LHCN-M2 (cell line): ENCODE data around the gene DPEP1. TPM values are rescaled to one million over a fixed set of nuclear protein-coding genes. Genes with fewer than 3 reads are reported as not detected.
"Not testable (repeated sequence)": the region's sequence is repeated elsewhere in the genome, so short reads cannot be mapped to it uniquely, and the experiment has no call there.

Source experiments
- DNase-seq: peaks from one replicate; pipeline ENCODE4 v3.0.0-alpha.2; 2012; ENCODE audit warnings: low read depth
- total RNA-seq: library from RNA; depleted of rRNA; stranded (reverse); fragments of >200 nt; gene quantifications from 2 replicates; pipeline ENCODE4 v1.2.3, GENCODE V29; 2014

DPEP1 gene
- total RNA-seq, 1 experiment from 2014 or later: 0.46 TPM

DNA sequence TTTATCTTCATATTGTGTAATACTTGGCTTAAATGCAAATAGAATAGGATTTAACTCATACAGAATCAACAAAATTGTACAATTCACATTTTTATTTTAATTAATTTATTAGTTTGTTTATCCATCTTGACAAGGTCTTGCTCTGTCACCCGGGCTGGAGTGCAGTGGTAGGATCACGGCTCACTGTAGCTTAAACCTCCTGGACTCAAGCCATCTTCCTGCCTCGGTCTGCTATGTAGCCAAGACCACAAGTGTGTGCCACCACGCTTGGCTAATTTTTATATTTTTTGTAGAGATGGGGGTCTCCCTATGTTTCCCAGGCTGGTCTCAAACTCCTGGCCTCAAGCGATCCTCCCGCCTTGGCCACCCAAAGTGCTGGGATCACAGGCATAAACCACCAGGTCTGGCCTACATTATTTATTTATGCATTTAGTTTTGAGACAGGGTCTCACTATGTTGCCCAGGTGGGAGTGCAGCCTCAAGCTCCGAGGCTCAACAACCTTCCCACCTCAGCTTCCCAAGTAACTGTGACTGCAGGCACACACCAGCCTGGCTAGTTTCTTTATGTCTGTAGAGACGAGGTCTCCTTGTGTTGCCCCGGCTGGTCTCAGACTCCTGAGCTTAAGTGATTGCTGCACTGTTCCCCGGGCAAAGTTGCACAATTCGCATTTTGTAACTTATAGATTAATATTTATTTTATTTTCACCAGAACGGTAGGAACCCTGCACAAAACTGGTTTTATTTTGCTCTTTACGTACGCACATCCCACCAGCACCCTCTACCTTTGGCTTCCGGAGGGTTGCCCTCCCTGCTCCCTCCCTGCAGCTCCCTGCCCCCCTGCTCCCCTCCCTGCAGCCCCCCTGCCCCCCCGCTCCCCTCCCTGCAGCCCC lies 4.9 kb downstream of the DPEP1 start:
- DNase-seq: no peak

GRCh38 chr16:89619840-89620239 lies 6.4 kb downstream of the DPEP1 start:
- no peak for DNase-seq

DNA sequence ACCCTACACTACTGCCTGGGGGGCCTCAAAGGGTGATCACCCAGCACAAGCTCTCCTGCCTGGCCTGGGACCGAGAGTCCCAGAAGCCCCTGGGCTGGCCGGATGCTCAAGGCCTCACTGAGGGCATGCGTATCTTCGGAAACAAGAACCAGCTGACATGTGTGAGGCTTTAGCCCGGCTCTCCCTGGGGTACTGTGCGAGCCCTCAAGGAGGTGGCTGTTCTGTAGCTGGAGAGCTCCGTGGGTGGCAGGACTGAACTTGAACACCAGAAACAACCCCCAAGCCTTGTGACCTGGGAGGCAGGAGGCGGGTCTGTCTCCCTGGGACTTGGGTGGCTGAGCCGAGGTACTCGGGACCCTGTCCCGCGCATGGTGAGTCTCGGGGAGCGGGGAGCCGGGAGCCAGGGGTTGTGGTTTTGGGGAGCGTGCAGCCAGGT lies 7.0 kb downstream of the DPEP1 start:
- DNase-seq: no peak

- DNase-seq: no peak
Observed at GRCh38 chr16:89621136-89621697, 7.8 kb downstream of the DPEP1 start.

GRCh38 chr16:89621698-89622409 lies 8.4 kb downstream of the DPEP1 start:
- DNase-seq: no peak

GRCh38 chr16:89623511-89624261 lies 10.2 kb downstream of the DPEP1 start:
- DNase-seq: no peak

DNA sequence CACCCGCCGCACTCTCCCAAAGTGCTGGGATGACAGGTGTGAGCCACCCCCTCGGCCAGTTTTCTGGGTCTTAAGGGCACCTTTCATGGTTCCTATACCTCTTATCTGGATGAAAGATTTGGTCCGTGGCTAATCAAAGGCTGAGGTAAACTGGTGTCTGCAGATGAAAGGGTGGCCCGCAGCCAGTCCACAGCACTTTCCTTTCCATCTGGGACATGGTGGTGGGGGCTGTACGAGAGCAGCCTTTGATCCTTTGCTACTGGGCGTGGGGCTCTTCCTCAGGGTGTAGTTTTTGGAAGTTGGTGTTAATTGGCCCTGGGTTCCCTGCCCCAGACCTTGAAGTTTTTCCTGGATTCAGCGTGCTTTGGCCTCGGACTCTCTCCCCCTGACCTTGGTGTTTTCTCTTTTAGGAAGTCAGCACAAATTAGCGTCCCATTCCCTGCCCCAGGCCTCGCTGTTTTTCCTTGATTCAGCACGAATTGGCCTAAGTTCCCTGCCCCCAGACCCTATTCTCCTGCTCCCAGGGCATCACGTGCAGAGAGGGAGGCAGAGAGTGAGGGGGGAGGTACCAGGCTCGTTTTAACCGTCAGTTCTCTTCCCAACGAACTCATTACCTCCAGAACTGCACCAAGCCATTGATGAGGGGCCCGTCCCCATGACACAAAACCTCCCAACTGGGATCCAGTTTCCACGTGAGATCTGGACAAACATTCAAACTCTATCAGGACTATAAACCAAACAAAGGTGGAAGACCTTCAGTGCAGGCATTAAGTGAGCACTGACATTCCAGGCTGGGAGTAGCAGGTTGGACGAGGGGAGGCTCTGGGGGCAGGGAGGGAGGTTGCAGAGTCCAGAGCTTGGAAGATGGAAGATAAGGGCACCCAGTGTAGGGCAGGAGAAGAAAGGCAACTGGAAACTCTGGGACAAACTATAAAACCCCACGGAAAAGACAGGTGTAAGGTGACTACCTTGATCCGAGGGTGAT lies 11.6 kb downstream of the DPEP1 start:
- no peak for DNase-seq

DNA sequence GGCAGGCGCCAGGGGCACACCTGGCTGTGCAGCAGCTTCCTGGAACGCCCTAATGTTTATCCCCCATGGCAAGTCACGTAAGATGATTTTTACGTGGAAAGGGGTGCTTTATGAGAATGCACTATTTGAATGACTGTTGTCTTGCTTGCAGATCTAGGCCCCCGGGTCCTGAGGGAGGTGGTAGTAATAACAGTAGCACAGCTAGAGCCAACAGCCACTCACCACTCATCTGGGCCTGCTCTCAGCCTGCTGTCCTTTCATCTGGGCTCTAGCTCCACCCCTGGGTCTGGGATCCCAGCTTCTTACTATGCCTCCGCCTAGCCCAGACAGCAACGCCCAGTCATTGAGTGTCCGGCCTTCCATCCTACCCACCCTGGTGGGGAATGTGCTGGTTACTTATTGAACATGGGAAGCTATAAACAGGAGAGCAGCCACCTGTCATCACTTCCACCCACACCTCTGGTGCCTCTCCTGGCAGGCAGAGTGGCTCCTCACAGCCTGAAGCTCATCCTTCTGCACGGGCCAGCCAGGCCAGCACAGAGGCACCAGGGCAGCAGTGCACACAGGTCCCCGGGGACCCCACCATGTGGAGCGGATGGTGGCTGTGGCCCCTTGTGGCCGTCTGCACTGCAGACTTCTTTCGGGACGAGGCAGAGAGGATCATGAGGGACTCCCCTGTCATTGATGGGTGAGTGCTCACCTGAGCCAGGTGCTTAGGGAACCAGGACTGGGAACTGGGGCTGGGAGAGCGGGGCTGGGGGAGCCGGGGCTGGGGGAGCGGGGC lies 16.6 kb downstream of the DPEP1 start:
- DNase-seq: no peak

DNA sequence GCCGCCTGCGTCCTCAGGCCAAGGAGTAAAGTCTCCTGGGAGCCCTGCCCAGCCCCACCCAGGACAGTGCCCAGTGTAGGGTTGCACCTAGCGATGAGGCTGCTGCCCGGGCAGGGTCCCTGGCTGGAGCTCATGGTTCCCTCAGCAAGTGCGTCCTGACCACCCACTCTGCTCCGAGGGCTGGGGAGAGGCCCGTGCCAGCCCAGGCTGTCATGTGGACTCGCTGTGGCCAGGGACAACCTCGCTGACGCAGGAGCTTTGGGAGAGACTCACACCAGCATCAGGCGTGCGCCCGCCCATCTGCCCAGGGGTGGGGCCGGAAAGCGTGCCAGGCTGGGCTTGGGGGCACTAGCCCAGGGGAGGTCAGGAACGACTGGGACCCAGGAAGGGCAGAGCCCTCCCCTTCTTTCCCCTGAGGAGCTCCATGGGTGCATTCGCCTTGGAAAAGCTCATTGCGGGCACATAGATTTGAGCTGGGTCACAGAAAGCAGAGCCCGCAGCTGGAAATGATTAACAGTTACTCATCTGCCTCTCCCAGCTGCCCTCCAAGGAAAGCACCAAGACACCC lies 19.7 kb downstream of the DPEP1 start:
- DNase-seq: peak; percentile 92

DNA sequence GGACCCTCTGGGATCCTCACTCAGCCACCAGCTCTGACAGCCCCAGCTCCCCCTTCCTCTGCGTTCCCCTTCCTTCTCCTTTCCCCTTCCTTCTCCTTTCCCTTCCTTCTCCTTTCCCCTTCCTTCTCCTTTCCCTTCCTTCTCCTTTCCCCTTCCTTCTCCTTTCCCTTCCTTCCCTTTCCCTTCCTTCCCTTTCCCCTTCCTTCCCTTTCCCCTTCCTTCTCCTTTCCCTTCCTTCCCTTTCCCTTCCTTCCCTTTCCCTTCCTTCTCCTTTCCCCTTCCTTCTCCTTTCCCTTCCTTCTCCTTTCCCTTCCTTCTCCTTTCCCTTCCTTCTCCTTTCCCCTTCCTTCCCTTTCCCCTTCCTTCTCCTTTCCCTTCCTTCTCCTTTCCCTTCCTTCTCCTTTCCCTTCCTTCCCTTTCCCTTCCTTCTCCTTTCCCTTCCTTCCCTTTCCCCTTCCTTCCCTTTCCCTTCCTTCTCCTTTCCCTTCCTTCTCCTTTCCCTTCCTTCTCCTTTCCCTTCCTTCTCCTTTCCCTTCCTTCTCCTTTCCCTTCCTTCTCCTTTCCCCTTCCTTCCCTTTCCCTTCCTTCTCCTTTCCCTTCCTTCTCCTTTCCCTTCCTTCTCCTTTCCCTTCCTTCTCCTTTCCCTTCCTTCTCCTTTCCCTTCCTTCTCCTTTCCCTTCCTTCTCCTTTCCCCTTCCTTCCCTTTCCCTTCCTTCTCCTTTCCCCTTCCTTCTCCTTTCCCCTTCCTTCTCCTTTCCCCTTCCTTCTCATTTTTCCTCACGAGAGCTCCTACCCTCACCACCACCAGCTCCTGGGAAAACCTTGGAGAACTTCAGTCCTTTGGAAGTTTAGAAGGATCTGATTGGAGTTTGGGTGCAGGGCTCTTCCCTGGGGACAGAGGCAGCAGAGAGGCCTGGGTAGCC lies 21.3 kb downstream of the DPEP1 start:
- DNase-seq: not testable (repeated sequence)

GRCh38 chr16:89636663-89637062 lies 23.2 kb downstream of the DPEP1 start:
- DNase-seq: no peak

GRCh38 chr16:89637379-89637778 lies 23.9 kb downstream of the DPEP1 start:
- DNase-seq: no peak

- no peak for DNase-seq
Observed at GRCh38 chr16:89638455-89638854, 25.0 kb downstream of the DPEP1 start.

DNA sequence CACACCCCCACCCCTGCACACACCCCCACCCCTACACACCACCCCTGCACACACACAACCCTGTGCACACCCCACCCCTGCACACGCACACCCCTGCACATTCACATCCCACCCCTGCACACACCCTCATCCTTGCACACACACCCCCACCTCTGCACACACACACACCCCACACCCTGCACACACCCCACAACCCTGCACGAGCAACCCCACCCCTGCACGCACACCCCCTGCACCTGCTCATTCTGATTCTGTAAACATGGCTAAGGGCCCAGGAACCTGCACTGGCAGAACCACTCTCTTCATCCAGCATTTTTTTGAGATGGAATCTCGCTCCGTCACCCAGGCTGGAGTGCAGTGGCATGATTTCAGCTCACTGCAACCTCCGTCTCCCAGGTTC lies 25.9 kb downstream of the DPEP1 start:
- DNase-seq: no peak

- DNase-seq: no peak
Observed at GRCh38 chr16:89641458-89642119, 28.1 kb downstream of the DPEP1 start.

DNA sequence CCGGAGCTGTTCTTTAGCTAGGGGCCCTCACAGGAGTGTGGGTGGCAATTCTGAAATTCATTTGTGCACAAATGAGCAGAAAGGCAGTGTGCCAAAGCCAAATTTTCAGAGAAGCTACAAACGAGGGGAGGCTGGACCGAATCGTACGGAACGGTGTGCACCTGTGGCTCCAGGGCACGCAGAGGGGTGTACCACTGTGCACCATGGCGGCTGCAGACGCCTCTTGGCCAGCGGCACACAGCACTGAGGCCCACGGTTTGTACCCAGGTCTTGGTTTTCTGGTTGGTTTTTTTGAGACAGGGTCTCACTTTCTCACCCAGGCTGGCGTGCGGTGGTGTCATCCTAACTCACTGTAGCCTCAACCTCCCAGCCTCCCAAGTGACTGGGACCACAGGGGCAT lies 29.1 kb downstream of the DPEP1 start:
- DNase-seq: no peak

DNA sequence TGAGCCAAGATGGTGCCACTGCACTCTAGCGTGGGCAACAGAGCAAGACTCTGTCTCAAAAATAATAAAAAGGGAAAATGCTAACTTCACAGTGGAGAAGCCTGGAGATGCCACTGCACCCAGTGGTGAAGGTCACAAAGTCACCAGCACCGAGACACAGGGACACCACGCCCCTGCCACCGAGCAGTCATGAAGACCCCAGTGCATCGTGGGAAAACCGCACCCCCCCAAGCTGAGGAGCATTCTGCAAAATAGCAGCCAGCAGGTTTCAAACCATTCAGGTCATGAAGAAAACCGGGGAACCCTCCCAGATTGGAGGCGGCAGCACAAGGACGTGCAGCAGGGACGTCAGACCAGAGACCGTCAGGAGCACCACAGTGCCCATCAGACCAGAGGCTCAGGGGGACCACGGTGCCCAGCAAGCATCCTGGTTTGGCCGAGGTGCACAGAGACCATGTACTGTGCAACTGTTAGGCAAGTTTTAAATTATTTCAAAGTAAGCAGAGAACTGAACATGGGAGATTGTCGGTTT lies 30.4 kb downstream of the DPEP1 start:
- no peak for DNase-seq
